ENCODE measurements around the gene PLEKHO2.
"Not testable (repeated sequence)": the region's sequence is repeated elsewhere in the genome, so short reads cannot be mapped to it uniquely, and the experiment has no call there.

PLEKHO2 gene

GRCh38 chr15:64813075-64813474 is 28.6 kb upstream of the PLEKHO2 start:
- TF ChIP-seq PPARA (CRISPR knock-in tag; IDR thresholded peaks at IDR 0.05; ENCODE audit: borderline replicate concordance) (no peak), ZNF70 (CRISPR knock-in tag; IDR thresholded peaks at IDR 0.05) (0 out of 2 replicates have a peak, but pooled peaks have one; percentile 26)
- peak; percentile 53 for ATAC-seq

GRCh38 chr15:64814283-64814682 is 27.4 kb upstream of the PLEKHO2 start:
- not testable (repeated sequence) for ATAC-seq

- not testable (repeated sequence) for ATAC-seq
Measured at GRCh38 chr15:64814965-64815364, 26.8 kb upstream of the PLEKHO2 start.

- TF ChIP-seq ARNTL (CRISPR knock-in tag; IDR thresholded peaks at IDR 0.05; ENCODE audit: borderline replicate concordance, low read depth), result no peak
- no peak for TF ChIP-seq TOX (CRISPR knock-in tag; IDR thresholded peaks at IDR 0.05; ENCODE audit: borderline replicate concordance)
- TF ChIP-seq RARB (CRISPR knock-in tag; IDR thresholded peaks at IDR 0.05), result no peak
- no peak for TF ChIP-seq ZNF70 (CRISPR knock-in tag; IDR thresholded peaks at IDR 0.05)
- no peak for TF ChIP-seq GLIS3 (CRISPR knock-in tag; IDR thresholded peaks at IDR 0.05)
- TF ChIP-seq SNAI2 (CRISPR knock-in tag; IDR thresholded peaks at IDR 0.05), result no peak
- no peak for TF ChIP-seq ZFP30 (CRISPR knock-in tag; IDR thresholded peaks at IDR 0.05)
- no peak for TF ChIP-seq ISL1 (CRISPR knock-in tag; IDR thresholded peaks at IDR 0.05)
- TF ChIP-seq ESRRG (CRISPR knock-in tag; IDR thresholded peaks at IDR 0.05), result no peak
- TF ChIP-seq PATZ1 (CRISPR knock-in tag; IDR thresholded peaks at IDR 0.05; ENCODE audit: borderline replicate concordance), result no peak
- TF ChIP-seq OSR1 (CRISPR knock-in tag; IDR thresholded peaks at IDR 0.05), result no peak
- TF ChIP-seq POU6F1 (CRISPR knock-in tag; IDR thresholded peaks at IDR 0.05; ENCODE audit: borderline replicate concordance, low read depth), result no peak
- TF ChIP-seq TCF4 (CRISPR knock-in tag; IDR thresholded peaks at IDR 0.05; ENCODE audit: borderline replicate concordance), result no peak
- TF ChIP-seq ZC3H10 (CRISPR knock-in tag; IDR thresholded peaks at IDR 0.05), result no peak
- no peak for TF ChIP-seq BACH2 (CRISPR knock-in tag; IDR thresholded peaks at IDR 0.05; ENCODE audit: borderline replicate concordance)
- ATAC-seq, result no peak
Measured at GRCh38 chr15:64816452-64816851, 25.3 kb upstream of the PLEKHO2 start.

GRCh38 chr15:64824929-64825430 is 16.7 kb upstream of the PLEKHO2 start:
- ATAC-seq, result peak; percentile 32

More at GRCh38 chr15:64824929-64825430, 16.7 kb upstream of the PLEKHO2 start:
- TF ChIP-seq TOX (CRISPR knock-in tag; IDR thresholded peaks at IDR 0.05; ENCODE audit: borderline replicate concordance) (no peak), CSRNP3 (CRISPR knock-in tag; IDR thresholded peaks at IDR 0.05) (no peak), SNAI2 (CRISPR knock-in tag; IDR thresholded peaks at IDR 0.05) (no peak), TSHZ2 (CRISPR knock-in tag; IDR thresholded peaks at IDR 0.05) (no peak), ZFP30 (CRISPR knock-in tag; IDR thresholded peaks at IDR 0.05) (no peak), BACH2 (CRISPR knock-in tag; IDR thresholded peaks at IDR 0.05; ENCODE audit: borderline replicate concordance) (no peak), ZC3H10 (CRISPR knock-in tag; IDR thresholded peaks at IDR 0.05) (no peak), PATZ1 (CRISPR knock-in tag; IDR thresholded peaks at IDR 0.05; ENCODE audit: borderline replicate concordance) (no peak), ZNF70 (CRISPR knock-in tag; IDR thresholded peaks at IDR 0.05) (no peak), POU6F1 (CRISPR knock-in tag; IDR thresholded peaks at IDR 0.05; ENCODE audit: borderline replicate concordance, low read depth) (no peak), ZNF8 (CRISPR knock-in tag; IDR thresholded peaks at IDR 0.05) (no peak), RARB (CRISPR knock-in tag; IDR thresholded peaks at IDR 0.05) (no peak), PPARA (CRISPR knock-in tag; IDR thresholded peaks at IDR 0.05; ENCODE audit: borderline replicate concordance) (no peak), ZNF565 (CRISPR knock-in tag; conservative IDR thresholded peaks at IDR 0.05; ENCODE audit: low read depth) (no peak)
